HepG2 (cell line): Measurements from ENCODE around the gene ARHGAP26. TPM values are rescaled to one million over a fixed set of nuclear protein-coding genes. Genes with fewer than 3 reads are reported as not detected.

Source experiments
- CBX5 ChIP-seq: sonication (generic); formaldehyde crosslinking; IDR thresholded peaks from 2 replicates; pipeline ENCODE4 v1.4.0; 2020; ENCODE audit warnings: missing genetic modification reagents, borderline replicate concordance
- HIVEP1 ChIP-seq: sonication (generic); formaldehyde crosslinking; IDR thresholded peaks from 2 replicates; pipeline ENCODE4 v1.4.0; 2020; ENCODE audit warnings: mild to moderate bottlenecking, missing genetic modification reagents
- HOXA3 ChIP-seq: sonication (generic); formaldehyde crosslinking; IDR thresholded peaks from 2 replicates; pipeline ENCODE4 v1.5.0; 2020; ENCODE audit warnings: missing genetic modification reagents
- KDM1A ChIP-seq: IDR thresholded peaks from 2 replicates; pipeline ENCODE4 v1.6.1; 2016; ENCODE audit warnings: missing compliant biosample characterization
- MTF1 ChIP-seq: sonication (generic); formaldehyde crosslinking; IDR thresholded peaks from 2 replicates; pipeline ENCODE4 v1.5.0; 2020; ENCODE audit warnings: missing genetic modification reagents
- NFIB ChIP-seq: sonication (generic); formaldehyde crosslinking; IDR thresholded peaks from 2 replicates; pipeline ENCODE4 v1.9.0; 2021; ENCODE audit warnings: missing genetic modification reagents, mild to moderate bottlenecking, borderline replicate concordance
- NR3C1 ChIP-seq: sonication (generic); formaldehyde crosslinking; IDR thresholded peaks from 2 replicates; pipeline ENCODE4 v1.4.0; 2020; ENCODE audit warnings: missing genetic modification reagents
- TMF1 ChIP-seq: sonication (generic); formaldehyde crosslinking; IDR thresholded peaks from 2 replicates; pipeline ENCODE4 v1.8.1; 2022; ENCODE audit warnings: low read depth, missing genetic modification reagents
- TSC22D2 ChIP-seq: sonication (generic); formaldehyde crosslinking; IDR thresholded peaks from 2 replicates; pipeline ENCODE4 v1.5.1; 2020; ENCODE audit warnings: missing genetic modification reagents, mild to moderate bottlenecking, borderline replicate concordance
- U2AF1 ChIP-seq: fragments of 200-400 bp; formaldehyde crosslinking; optimal IDR thresholded peaks from 2 replicates; pipeline ENCODE3; 2017; ENCODE audit warnings: mild to moderate bottlenecking, low read depth, low read length
- XRCC5 ChIP-seq: fragments of 200-400 bp; formaldehyde crosslinking; optimal IDR thresholded peaks from 2 replicates; pipeline ENCODE3; 2017; ENCODE audit warnings: mild to moderate bottlenecking, low read length
- ZBTB7B ChIP-seq: sonication (generic); formaldehyde crosslinking; IDR thresholded peaks from 2 replicates; pipeline ENCODE4 v1.4.0; 2020; ENCODE audit warnings: missing genetic modification reagents
- ZNF33B ChIP-seq: sonication (generic); formaldehyde crosslinking; IDR thresholded peaks from 2 replicates; pipeline ENCODE4 v1.5.1; 2020; ENCODE audit warnings: mild to moderate bottlenecking, missing genetic modification reagents
- ZNF572 ChIP-seq: sonication (generic); formaldehyde crosslinking; IDR thresholded peaks from 2 replicates; pipeline ENCODE4 v1.5.1; 2020; ENCODE audit warnings: mild to moderate bottlenecking, missing genetic modification reagents
- ZNF746 ChIP-seq: sonication (generic); formaldehyde crosslinking; IDR thresholded peaks from 2 replicates; pipeline ENCODE4 v1.8.0; 2022; ENCODE audit warnings: mild to moderate bottlenecking, missing genetic modification reagents
- ZNF891 ChIP-seq: sonication (generic); formaldehyde crosslinking; IDR thresholded peaks from 2 replicates; pipeline ENCODE4 v1.5.0; 2020; ENCODE audit warnings: mild to moderate bottlenecking, missing genetic modification reagents
- polyA plus RNA-seq, 8 experiments: library from polyadenylated mRNA; depleted of rRNA in 3 of 8; stranded (reverse) in 7 of 8; unstranded in 1 of 8; fragments of >200 nt; fragmentation: Illumina TruSeq in 4 of 8; extraction: Trizol in 4 of 8; gene quantifications; 2 replicates each; pipeline versions ENCODE4 v1.2.1 to v1.2.3, GENCODE V29; 2011 to 2016; ENCODE audit warnings: low read depth in 4 of 8, missing spikeins in 1 of 8, mixed read lengths in 1 of 8; ENCODE audit not compliant: insufficient read depth in 1 of 8
- total RNA-seq, 5 experiments: library from RNA; depleted of rRNA; stranded (reverse); fragments of >200 nt; fragmentation: Illumina TruSeq; extraction: Trizol; gene quantifications; 2 replicates each; pipeline ENCODE4 v1.2.3, GENCODE V29; 2016; ENCODE audit warnings: low read depth in 1 of 5
- TF ChIP-seq, protein P1 (sequence below): IDR thresholded peaks from 2 replicates; pipeline ENCODE4 v1.6.1; 2016; ENCODE audit warnings: low read depth, missing genetic modification reagents, missing compliant biosample characterization
- TF ChIP-seq, protein P2 (sequence below), 2 experiments: fragments of 450-650 bp in 1 of 2; sonication (generic) in 1 of 2; formaldehyde crosslinking; IDR thresholded peaks; 2 replicates each; pipeline versions ENCODE4 v1.5.0 to v1.8.0; 2020 to 2022; ENCODE audit warnings: mild to moderate bottlenecking in 1 of 2, missing genetic modification reagents in 1 of 2
- TF ChIP-seq, protein P3 (sequence below): sonication (generic); formaldehyde crosslinking; IDR thresholded peaks from 2 replicates; pipeline ENCODE4 v1.9.0; 2021; ENCODE audit warnings: missing genetic modification reagents, mild to moderate bottlenecking, borderline replicate concordance

The ARHGAP26 gene
- total and polyA plus RNA-seq, 2 of the 13 experiments (the other 11 are each of a cell fraction or from before 2014, with no cell fraction given) = 9.6 to 18.2 TPM

DNA sequence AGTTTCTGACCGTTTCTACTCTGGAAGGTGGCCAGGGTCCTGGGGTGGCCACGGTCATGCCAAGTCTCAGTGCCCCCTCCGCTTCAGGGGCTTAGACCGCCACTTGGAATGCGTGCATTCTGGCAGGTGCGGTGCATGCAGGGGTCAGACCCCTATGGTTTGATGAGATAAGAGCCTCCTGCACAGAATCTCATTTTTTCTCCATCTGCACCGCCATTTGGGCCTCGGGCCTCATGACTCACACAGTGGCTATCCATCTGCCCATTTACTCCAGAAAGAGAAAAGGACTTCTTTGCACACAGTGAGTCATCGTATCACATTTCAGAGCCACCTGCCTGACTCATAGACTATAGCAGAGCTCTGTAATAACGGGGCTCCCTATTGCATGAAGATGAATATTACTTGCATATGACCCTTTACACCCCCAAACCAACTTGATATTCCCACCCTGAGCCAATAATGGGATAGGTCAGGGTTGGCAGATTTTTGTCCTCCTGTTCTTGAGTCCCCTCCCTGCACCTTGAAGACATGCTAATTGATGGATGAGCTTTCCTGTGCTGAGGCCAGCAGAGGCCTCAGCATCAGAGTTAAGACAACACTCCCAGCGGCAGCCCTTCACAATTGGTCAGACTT, 475.9 kb downstream of the ARHGAP26 start (continued):
- TF ChIP-seq, protein P1, sequence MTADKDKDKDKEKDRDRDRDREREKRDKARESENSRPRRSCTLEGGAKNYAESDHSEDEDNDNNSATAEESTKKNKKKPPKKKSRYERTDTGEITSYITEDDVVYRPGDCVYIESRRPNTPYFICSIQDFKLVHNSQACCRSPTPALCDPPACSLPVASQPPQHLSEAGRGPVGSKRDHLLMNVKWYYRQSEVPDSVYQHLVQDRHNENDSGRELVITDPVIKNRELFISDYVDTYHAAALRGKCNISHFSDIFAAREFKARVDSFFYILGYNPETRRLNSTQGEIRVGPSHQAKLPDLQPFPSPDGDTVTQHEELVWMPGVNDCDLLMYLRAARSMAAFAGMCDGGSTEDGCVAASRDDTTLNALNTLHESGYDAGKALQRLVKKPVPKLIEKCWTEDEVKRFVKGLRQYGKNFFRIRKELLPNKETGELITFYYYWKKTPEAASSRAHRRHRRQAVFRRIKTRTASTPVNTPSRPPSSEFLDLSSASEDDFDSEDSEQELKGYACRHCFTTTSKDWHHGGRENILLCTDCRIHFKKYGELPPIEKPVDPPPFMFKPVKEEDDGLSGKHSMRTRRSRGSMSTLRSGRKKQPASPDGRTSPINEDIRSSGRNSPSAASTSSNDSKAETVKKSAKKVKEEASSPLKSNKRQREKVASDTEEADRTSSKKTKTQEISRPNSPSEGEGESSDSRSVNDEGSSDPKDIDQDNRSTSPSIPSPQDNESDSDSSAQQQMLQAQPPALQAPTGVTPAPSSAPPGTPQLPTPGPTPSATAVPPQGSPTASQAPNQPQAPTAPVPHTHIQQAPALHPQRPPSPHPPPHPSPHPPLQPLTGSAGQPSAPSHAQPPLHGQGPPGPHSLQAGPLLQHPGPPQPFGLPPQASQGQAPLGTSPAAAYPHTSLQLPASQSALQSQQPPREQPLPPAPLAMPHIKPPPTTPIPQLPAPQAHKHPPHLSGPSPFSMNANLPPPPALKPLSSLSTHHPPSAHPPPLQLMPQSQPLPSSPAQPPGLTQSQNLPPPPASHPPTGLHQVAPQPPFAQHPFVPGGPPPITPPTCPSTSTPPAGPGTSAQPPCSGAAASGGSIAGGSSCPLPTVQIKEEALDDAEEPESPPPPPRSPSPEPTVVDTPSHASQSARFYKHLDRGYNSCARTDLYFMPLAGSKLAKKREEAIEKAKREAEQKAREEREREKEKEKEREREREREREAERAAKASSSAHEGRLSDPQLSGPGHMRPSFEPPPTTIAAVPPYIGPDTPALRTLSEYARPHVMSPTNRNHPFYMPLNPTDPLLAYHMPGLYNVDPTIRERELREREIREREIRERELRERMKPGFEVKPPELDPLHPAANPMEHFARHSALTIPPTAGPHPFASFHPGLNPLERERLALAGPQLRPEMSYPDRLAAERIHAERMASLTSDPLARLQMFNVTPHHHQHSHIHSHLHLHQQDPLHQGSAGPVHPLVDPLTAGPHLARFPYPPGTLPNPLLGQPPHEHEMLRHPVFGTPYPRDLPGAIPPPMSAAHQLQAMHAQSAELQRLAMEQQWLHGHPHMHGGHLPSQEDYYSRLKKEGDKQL (CRISPR knock-in tag) = no peak
- TF ChIP-seq, protein P2, sequence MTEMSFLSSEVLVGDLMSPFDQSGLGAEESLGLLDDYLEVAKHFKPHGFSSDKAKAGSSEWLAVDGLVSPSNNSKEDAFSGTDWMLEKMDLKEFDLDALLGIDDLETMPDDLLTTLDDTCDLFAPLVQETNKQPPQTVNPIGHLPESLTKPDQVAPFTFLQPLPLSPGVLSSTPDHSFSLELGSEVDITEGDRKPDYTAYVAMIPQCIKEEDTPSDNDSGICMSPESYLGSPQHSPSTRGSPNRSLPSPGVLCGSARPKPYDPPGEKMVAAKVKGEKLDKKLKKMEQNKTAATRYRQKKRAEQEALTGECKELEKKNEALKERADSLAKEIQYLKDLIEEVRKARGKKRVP (CRISPR knock-in tag; IDR thresholded peaks at IDR 0.05) = 0 out of 4 replicates have a peak, but pooled peaks of 1 of the 2 experiments have one; percentile 29
- TF ChIP-seq MTF1 (CRISPR knock-in tag) (no peak), ZNF33B (no peak), ZNF891 (CRISPR knock-in tag) (no peak), TMF1 (CRISPR knock-in tag) (no peak), TSC22D2 (no peak), ZBTB7B (CRISPR knock-in tag) (no peak), NR3C1 (CRISPR knock-in tag) (no peak), KDM1A (CRISPR knock-in tag) (no peak), U2AF1 (no peak), CBX5 (CRISPR knock-in tag) (no peak), ZNF746 (CRISPR knock-in tag) (no peak), HOXA3 (CRISPR knock-in tag) (no peak), HIVEP1 (no peak), XRCC5 (peak; percentile 44), ZNF572 (CRISPR knock-in tag) (no peak), NFIB (CRISPR knock-in tag) (no peak)
- TF ChIP-seq, protein P3, sequence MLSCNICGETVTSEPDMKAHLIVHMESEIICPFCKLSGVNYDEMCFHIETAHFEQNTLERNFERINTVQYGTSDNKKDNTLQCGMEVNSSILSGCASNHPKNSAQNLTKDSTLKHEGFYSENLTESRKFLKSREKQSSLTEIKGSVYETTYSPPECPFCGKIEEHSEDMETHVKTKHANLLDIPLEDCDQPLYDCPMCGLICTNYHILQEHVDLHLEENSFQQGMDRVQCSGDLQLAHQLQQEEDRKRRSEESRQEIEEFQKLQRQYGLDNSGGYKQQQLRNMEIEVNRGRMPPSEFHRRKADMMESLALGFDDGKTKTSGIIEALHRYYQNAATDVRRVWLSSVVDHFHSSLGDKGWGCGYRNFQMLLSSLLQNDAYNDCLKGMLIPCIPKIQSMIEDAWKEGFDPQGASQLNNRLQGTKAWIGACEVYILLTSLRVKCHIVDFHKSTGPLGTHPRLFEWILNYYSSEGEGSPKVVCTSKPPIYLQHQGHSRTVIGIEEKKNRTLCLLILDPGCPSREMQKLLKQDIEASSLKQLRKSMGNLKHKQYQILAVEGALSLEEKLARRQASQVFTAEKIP = no peak
